IMR-90 (cell line): Measurements from ENCODE around the gene CRYGS. TPM values are rescaled to one million over a fixed set of nuclear protein-coding genes. Genes with fewer than 3 reads are reported as not detected.

Source experiments
- ATAC-seq: fragments of 200-7000 bp; cut with Tn5 transposase; 2 replicates; pipeline ENCODE4 v1.9.1; 2020; ENCODE audit warnings: low read depth, mild to moderate bottlenecking, moderate library complexity
- BruUV-seq: library from RNA; stranded (reverse); fragments of 400-500 nt; replicated peaks from 2 replicates; lab custom pipeline; 2021; lab: Mats Ljungman, UMichigan
- CTCF ChIA-PET: fragments of 300-600 bp; formaldehyde crosslinking; extraction: SDS; loops from one replicate; lab custom pipeline; 2021; ENCODE audit warnings: antibody characterized with exemption; lab: Yijun Ruan, JAX
- POLR2A ChIA-PET: fragments of 300-600 bp; sonication (Branson Sonifier 250); formaldehyde crosslinking; loops from one replicate; lab custom pipeline; 2022; ENCODE audit warnings: antibody characterized with exemption; ENCODE audit not compliant: unreplicated experiment; lab: Charles Lee
- DNase-seq: peaks from one replicate; pipeline ENCODE4 v3.0.0; 2013
- H2AFZ ChIP-seq: replicated peaks from 2 replicates; pipeline ENCODE3; 2013; ENCODE audit warnings: low read length, mild to moderate bottlenecking; ENCODE audit not compliant: poor library complexity
- H2AK5ac ChIP-seq: 2 replicates; pipeline ENCODE4 v1.6.1; 2013; ENCODE audit warnings: low read depth, low read length, inconsistent platforms
- H2AK9ac ChIP-seq: replicated peaks from 2 replicates; pipeline ENCODE3; 2013; ENCODE audit warnings: mild to moderate bottlenecking, low read depth, low read length, moderate library complexity; ENCODE audit not compliant: poor library complexity
- H2BK120ac ChIP-seq: 2 replicates; pipeline ENCODE4 v1.6.1; 2013; ENCODE audit warnings: low read depth, low read length, inconsistent platforms
- H2BK15ac ChIP-seq: 3 replicates; pipeline ENCODE4 v1.6.1; 2013; ENCODE audit warnings: low read depth, low read length, inconsistent platforms
- H2BK20ac ChIP-seq: 2 replicates; pipeline ENCODE4 v1.6.1; 2013; ENCODE audit warnings: low read depth, mild to moderate bottlenecking, inconsistent platforms, low read length, moderate library complexity
- H2BK5ac ChIP-seq: 2 replicates; pipeline ENCODE4 v1.6.1; 2013; ENCODE audit warnings: mild to moderate bottlenecking, low read depth, low read length, inconsistent platforms; ENCODE audit not compliant: poor library complexity, severe bottlenecking
- H3K14ac ChIP-seq: replicated peaks from 2 replicates; pipeline ENCODE4 v1.6.1; 2013; ENCODE audit warnings: low read depth, low read length, inconsistent platforms
- H3K18ac ChIP-seq: 2 replicates; pipeline ENCODE4 v1.6.1; 2013; ENCODE audit warnings: low read depth, low read length, control low read depth
- H3K23ac ChIP-seq: 2 replicates; pipeline ENCODE4 v1.6.1; 2013; ENCODE audit warnings: low read depth, low read length, inconsistent platforms
- H3K27ac ChIP-seq: 2 replicates; pipeline ENCODE4 v1.5.1; 2013; ENCODE audit warnings: mild to moderate bottlenecking, control low read depth, low read length; ENCODE audit not compliant: insufficient read depth
- H3K27me3 ChIP-seq: 2 replicates; pipeline ENCODE4 v1.6.1; 2013; ENCODE audit warnings: low read length; ENCODE audit not compliant: control insufficient read depth, insufficient read depth
- H3K36me3 ChIP-seq: 2 replicates; pipeline ENCODE4 v1.6.1; 2013; ENCODE audit warnings: low read length, mixed read lengths; ENCODE audit not compliant: control insufficient read depth, insufficient read depth
- H3K4ac ChIP-seq: 2 replicates; pipeline ENCODE4 v1.6.1; 2013; ENCODE audit warnings: low read depth, low read length, inconsistent platforms
- H3K4me1 ChIP-seq: 2 replicates; pipeline ENCODE4 v1.6.1; 2013; ENCODE audit warnings: low read length, mixed read lengths; ENCODE audit not compliant: control insufficient read depth, insufficient read depth
- H3K4me2 ChIP-seq: 2 replicates; pipeline ENCODE4 v1.6.1; 2013; ENCODE audit warnings: low read depth, mild to moderate bottlenecking, control low read depth, low read length, moderate library complexity
- H3K4me3 ChIP-seq: 2 replicates; pipeline ENCODE4 v1.5.1; 2013; ENCODE audit warnings: low read depth, mild to moderate bottlenecking, control low read depth, low read length, moderate library complexity; ENCODE audit not compliant: insufficient read depth
- H3K56ac ChIP-seq: 2 replicates; pipeline ENCODE4 v1.6.1; 2013; ENCODE audit warnings: low read length, inconsistent platforms; ENCODE audit not compliant: insufficient read depth; ENCODE audit errors: extremely low read depth
- H3K79me1 ChIP-seq, 2 experiments: 2 replicates each; pipeline ENCODE4 v1.6.1; 2013; ENCODE audit warnings: low read length in 2 of 2, inconsistent platforms in 1 of 2, low read depth in 1 of 2
- H3K9ac ChIP-seq: 2 replicates; pipeline ENCODE4 v1.6.1; 2013; ENCODE audit warnings: low read depth, low read length, control low read depth
- H3K9me1 ChIP-seq: 2 replicates; pipeline ENCODE4 v1.6.1; 2013; ENCODE audit warnings: low read length, inconsistent platforms; ENCODE audit not compliant: insufficient read depth
- H3K9me3 ChIP-seq: 2 replicates; pipeline ENCODE4 v1.6.1; 2013; ENCODE audit warnings: low read length; ENCODE audit not compliant: control insufficient read depth, insufficient read depth
- H4K20me1 ChIP-seq: 2 replicates; pipeline ENCODE4 v1.6.1; 2013; ENCODE audit warnings: low read length, inconsistent platforms; ENCODE audit not compliant: insufficient read depth
- H4K5ac ChIP-seq: 2 replicates; pipeline ENCODE4 v1.6.1; 2013; ENCODE audit warnings: mild to moderate bottlenecking, low read depth, low read length, control low read depth
- H4K8ac ChIP-seq, 2 experiments: 2 replicates each; pipeline ENCODE4 v1.6.1; 2013; ENCODE audit warnings: low read depth in 2 of 2, low read length in 2 of 2, control low read depth in 1 of 2, inconsistent platforms in 1 of 2
- H4K91ac ChIP-seq: 2 replicates; pipeline ENCODE4 v1.6.1; 2013; ENCODE audit warnings: low read depth, low read length, inconsistent platforms; ENCODE audit not compliant: insufficient read depth
- CEBPB ChIP-seq: IDR thresholded peaks from 2 replicates; pipeline ENCODE4 v1.6.1; 2012; ENCODE audit warnings: low read depth, low read length, improper control_type of control experiment
- FOS ChIP-seq: fragments of 150-350 bp; IDR thresholded peaks from 2 replicates; pipeline ENCODE4 v1.6.1; 2016; ENCODE audit warnings: low read depth, low read length
- MAZ ChIP-seq: IDR thresholded peaks from 2 replicates; pipeline ENCODE4 v1.6.1; 2012; ENCODE audit warnings: low read depth, mild to moderate bottlenecking, low read length, improper control_type of control experiment, moderate library complexity, borderline replicate concordance
- NFE2L2 ChIP-seq: fragments of 150-350 bp; IDR thresholded peaks from 2 replicates; pipeline ENCODE4 v1.6.1; 2016; ENCODE audit warnings: low read depth, mild to moderate bottlenecking, low read length
- RAD21 ChIP-seq: IDR thresholded peaks from 2 replicates; pipeline ENCODE4 v1.6.1; 2012; ENCODE audit warnings: low read length, improper control_type of control experiment
- RCOR1 ChIP-seq: IDR thresholded peaks from 2 replicates; pipeline ENCODE4 v1.6.1; 2012; ENCODE audit warnings: mild to moderate bottlenecking, low read length, improper control_type of control experiment; ENCODE audit not compliant: insufficient replicate concordance
- whole genome bisulfite sequencing, 2 experiments: methylation state at CpG; one replicate each; pipeline versions ENCODE4 v1.1.5 to v1.1.7; 2013; ENCODE audit warnings: missing lambda C conversion rate in 2 of 2; ENCODE audit not compliant: insufficient read length in 1 of 2; ENCODE audit errors: extremely low coverage in 2 of 2; 5-methylcytosine and 5-hydroxymethylcytosine counted together
- dilution Hi-C: fragments of 300-500 bp; cut with HindIII; formaldehyde crosslinking; loops from one replicate; pipeline ENCODE4 v1.14.3; 2018; ENCODE audit warnings: low sequenced_read_pairs; ENCODE audit not compliant: unreplicated experiment
- in situ Hi-C: fragments of 300-500 bp; cut with MboI; formaldehyde crosslinking; loops from 3 replicates; pipeline ENCODE4 v1.14.3; 2019; ENCODE audit warnings: low sequenced_read_pairs, inconsistent platforms, mixed read lengths
- intact Hi-C: fragments of 100-400 bp; cut with micrococcal nuclease; formaldehyde crosslinking; loops from 2 replicates; pipeline ENCODE4 v1.10.0; 2022
- polyA plus RNA-seq, 3 experiments: library from polyadenylated mRNA; depleted of rRNA; stranded (reverse); fragments of >200 nt; gene quantifications; 2 replicates each; pipeline ENCODE4 v1.2.3, GENCODE V29; 2012; ENCODE audit warnings: low replicate concordance in 1 of 3
- total RNA-seq: library from RNA; depleted of rRNA; stranded (reverse); fragments of >200 nt; gene quantifications from 2 replicates; pipeline ENCODE4 v1.2.3, GENCODE V29; 2012
- TF ChIP-seq, protein P1 (sequence below): fragments of 150-350 bp; IDR thresholded peaks from 2 replicates; pipeline ENCODE4 v1.6.1; 2016; ENCODE audit warnings: low read depth, mild to moderate bottlenecking, low read length, moderate library complexity, borderline replicate concordance
- TF ChIP-seq, protein P2 (sequence below): conservative IDR thresholded peaks from 2 replicates; pipeline ENCODE4 v1.5.1; 2012; ENCODE audit warnings: mild to moderate bottlenecking, low read depth, low read length, improper control_type of control experiment
- TF ChIP-seq, protein P3 (sequence below): fragments of 150-350 bp; IDR thresholded peaks from 2 replicates; pipeline ENCODE4 v1.6.1; 2017; ENCODE audit warnings: mild to moderate bottlenecking, antibody characterized with exemption, low read length, low read depth

CRYGS gene
- total and polyA plus RNA-seq, 2 of the 4 experiments (the other 2 are of a cell fraction), result 0.36 to 2.1 TPM

DNA sequence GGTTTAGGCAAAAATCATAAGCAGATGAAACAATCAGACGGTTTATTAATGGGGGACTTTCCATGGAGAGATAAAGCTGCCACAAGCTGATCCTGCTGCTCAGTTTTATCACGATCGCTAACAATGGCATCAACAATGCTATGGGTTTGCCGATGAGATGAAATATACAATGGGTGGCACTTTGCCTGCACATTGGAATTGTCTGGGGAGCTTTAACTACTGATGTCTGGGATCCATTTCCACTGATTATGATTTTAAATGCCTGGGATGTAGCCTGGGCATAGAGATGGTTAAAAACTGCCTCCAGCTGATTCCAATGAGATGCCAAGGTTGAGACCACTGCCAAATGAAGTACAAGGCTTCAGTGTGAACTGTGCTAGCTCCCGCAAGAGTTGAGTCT is 30.8 kb downstream of the CRYGS start:
- no peak for DNase-seq
- H3K18ac ChIP-seq, result no peak overlapping the region
- no peak overlapping the region for H3K14ac ChIP-seq
- no peak overlapping the region for H3K56ac ChIP-seq
- no peaks in the 10 kb centered on the region for H3K4me1 ChIP-seq
- intact Hi-C loops (no loop called here), dilution Hi-C loops (no loop called here), in situ Hi-C loops (no loop called here)
- no peak overlapping the region for H4K91ac ChIP-seq
- H4K20me1 ChIP-seq, result no peaks in the 10 kb centered on the region
- H3K9me1 ChIP-seq, result no peaks in the 10 kb centered on the region
- H3K27me3 ChIP-seq, result peaks cover 23% of the 10 kb centered on the region
- POLR2A ChIA-PET, result no interaction called here
- no peak overlapping the region for H2BK15ac ChIP-seq
- no CpG with 5 or more reads among the region's 5 CpGs for WGBS, 2 experiments
- ATAC-seq, result no peak
- H3K4me3 ChIP-seq, result no peak overlapping the region
- no peak overlapping the region for H2BK120ac ChIP-seq
- H2BK5ac ChIP-seq, result no peak overlapping the region
- H3K27ac ChIP-seq, result no peak overlapping the region
- no peak overlapping the region for H4K8ac ChIP-seq
- peaks cover 3% of the 10 kb centered on the region; the same call in 1 of the 2 replicates for H3K9me3 ChIP-seq
- TF ChIP-seq CEBPB (no peak), MAZ (no peak), RAD21 (no peak), RCOR1 (no peak), FOS (no peak), NFE2L2 (no peak)
- TF ChIP-seq, protein P1, sequence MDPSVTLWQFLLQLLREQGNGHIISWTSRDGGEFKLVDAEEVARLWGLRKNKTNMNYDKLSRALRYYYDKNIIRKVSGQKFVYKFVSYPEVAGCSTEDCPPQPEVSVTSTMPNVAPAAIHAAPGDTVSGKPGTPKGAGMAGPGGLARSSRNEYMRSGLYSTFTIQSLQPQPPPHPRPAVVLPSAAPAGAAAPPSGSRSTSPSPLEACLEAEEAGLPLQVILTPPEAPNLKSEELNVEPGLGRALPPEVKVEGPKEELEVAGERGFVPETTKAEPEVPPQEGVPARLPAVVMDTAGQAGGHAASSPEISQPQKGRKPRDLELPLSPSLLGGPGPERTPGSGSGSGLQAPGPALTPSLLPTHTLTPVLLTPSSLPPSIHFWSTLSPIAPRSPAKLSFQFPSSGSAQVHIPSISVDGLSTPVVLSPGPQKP, result no peak
- TF ChIP-seq, protein P2, sequence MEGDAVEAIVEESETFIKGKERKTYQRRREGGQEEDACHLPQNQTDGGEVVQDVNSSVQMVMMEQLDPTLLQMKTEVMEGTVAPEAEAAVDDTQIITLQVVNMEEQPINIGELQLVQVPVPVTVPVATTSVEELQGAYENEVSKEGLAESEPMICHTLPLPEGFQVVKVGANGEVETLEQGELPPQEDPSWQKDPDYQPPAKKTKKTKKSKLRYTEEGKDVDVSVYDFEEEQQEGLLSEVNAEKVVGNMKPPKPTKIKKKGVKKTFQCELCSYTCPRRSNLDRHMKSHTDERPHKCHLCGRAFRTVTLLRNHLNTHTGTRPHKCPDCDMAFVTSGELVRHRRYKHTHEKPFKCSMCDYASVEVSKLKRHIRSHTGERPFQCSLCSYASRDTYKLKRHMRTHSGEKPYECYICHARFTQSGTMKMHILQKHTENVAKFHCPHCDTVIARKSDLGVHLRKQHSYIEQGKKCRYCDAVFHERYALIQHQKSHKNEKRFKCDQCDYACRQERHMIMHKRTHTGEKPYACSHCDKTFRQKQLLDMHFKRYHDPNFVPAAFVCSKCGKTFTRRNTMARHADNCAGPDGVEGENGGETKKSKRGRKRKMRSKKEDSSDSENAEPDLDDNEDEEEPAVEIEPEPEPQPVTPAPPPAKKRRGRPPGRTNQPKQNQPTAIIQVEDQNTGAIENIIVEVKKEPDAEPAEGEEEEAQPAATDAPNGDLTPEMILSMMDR, result no peak
- TF ChIP-seq, protein P3, sequence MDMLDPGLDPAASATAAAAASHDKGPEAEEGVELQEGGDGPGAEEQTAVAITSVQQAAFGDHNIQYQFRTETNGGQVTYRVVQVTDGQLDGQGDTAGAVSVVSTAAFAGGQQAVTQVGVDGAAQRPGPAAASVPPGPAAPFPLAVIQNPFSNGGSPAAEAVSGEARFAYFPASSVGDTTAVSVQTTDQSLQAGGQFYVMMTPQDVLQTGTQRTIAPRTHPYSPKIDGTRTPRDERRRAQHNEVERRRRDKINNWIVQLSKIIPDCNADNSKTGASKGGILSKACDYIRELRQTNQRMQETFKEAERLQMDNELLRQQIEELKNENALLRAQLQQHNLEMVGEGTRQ, result no peak
- no peak overlapping the region for H4K5ac ChIP-seq
- no peak overlapping the region for H3K4ac ChIP-seq
- H3K4me2 ChIP-seq, result no peak overlapping the region
- CTCF ChIA-PET, result interaction anchor here (0.9 kb wide), 1 partner anchor 27 kb away, joined by 3 read pairs; no protein-coding TSS in a partner anchor
- no peak overlapping the region for H3K23ac ChIP-seq
- H3K9ac ChIP-seq, result no peak overlapping the region
- H3K36me3 ChIP-seq, result no peaks in the 10 kb centered on the region
- H2AK9ac ChIP-seq, result no peak overlapping the region
- BruUV-seq, result no TSS peak
- H2AFZ ChIP-seq, result no peak overlapping the region
- H2BK20ac ChIP-seq, result no peak overlapping the region
- H3K79me1 ChIP-seq, result no peaks in the 10 kb centered on the region
- no peak overlapping the region for H2AK5ac ChIP-seq
